Breast epithelium (tissue), 3 donors: Measurements from ENCODE around the gene LELP1.

Experiments
- CTCF ChIP-seq, 3 donors: fragments of 450-650 bp; IDR thresholded peaks; one replicate each; pipeline ENCODE4 v1.5.1; 2016 to 2017; ENCODE audit warnings: antibody characterized with exemption in 3 of 3, mild to moderate bottlenecking in 3 of 3, moderate library complexity in 3 of 3
- POLR2AphosphoS5 ChIP-seq, 3 donors: sonication (generic); formaldehyde crosslinking; IDR thresholded peaks; one replicate each; pipeline ENCODE4 v1.6.1; 2017; ENCODE audit warnings: antibody characterized with exemption in 3 of 3

- TF ChIP-seq CTCF (IDR thresholded peaks at IDR 0.05), result no peak
- TF ChIP-seq POLR2AphosphoS5 (IDR thresholded peaks at IDR 0.05), result no peak
Measured at GRCh38 chr1:153190373-153190772, 12.9 kb upstream of the LELP1 start.
